Left ventricle myocardium inferior (tissue), 1 donor: ENCODE measurements around the gene S100A5. TPM values are rescaled to one million over a fixed set of nuclear protein-coding genes. Genes with fewer than 3 reads are reported as not detected.
"Not testable (repeated sequence)": the region's sequence is repeated elsewhere in the genome, so short reads cannot be mapped to it uniquely, and the experiment has no call there.

Source experiments
- DNase-seq: peaks from one replicate; pipeline ENCODE4 v3.0.0-alpha.2; 2020
- H3K27ac ChIP-seq: fragments of 200-600 bp; replicated peaks from 2 replicates; pipeline ENCODE4 v1.8.0; 2021
- H3K27me3 ChIP-seq: fragments of 200-600 bp; 2 replicates; pipeline ENCODE4 v1.8.0; 2021; ENCODE audit warnings: low read depth
- H3K36me3 ChIP-seq: fragments of 200-600 bp; 2 replicates; pipeline ENCODE4 v1.8.0; 2021
- H3K4me1 ChIP-seq: fragments of 200-600 bp; 2 replicates; pipeline ENCODE4 v1.8.0; 2021
- H3K4me3 ChIP-seq: fragments of 200-600 bp; 2 replicates; pipeline ENCODE4 v1.8.0; 2021; ENCODE audit warnings: mild to moderate bottlenecking, moderate library complexity
- H3K9me3 ChIP-seq: fragments of 200-600 bp; replicated peaks from 2 replicates; pipeline ENCODE4 v1.8.0; 2021
- CTCF ChIP-seq: fragments of 200-600 bp; IDR thresholded peaks from 2 replicates; pipeline ENCODE4 v1.8.0; 2021; ENCODE audit warnings: antibody characterized with exemption, mild to moderate bottlenecking, borderline replicate concordance
- intact Hi-C: fragments of 100-400 bp; cut with micrococcal nuclease; formaldehyde crosslinking; loops from one replicate; pipeline ENCODE4 v1.11.0; 2022
- total RNA-seq: library from RNA; stranded (reverse); fragmentation: NEBNext Ultra II Directional; extraction: Animal tissue kit (Norgen Biotek cat#: 25700); gene quantifications from one replicate; pipeline ENCODE4 v1.2.1, GENCODE V29; 2021
- donor health status: DM: no; HTN: yes; CAD: no; lungs with severe emphysema.

S100A5 gene
- total RNA-seq, 1 donor from 2014 or later: not detected

- H3K27me3 ChIP-seq: no peaks in the 10 kb centered on the region
- no peaks in the 10 kb centered on the region for H3K9me3 ChIP-seq
- DNase-seq: no peak
- no peak overlapping the region for H3K27ac ChIP-seq
- peaks cover 51% of the 10 kb centered on the region for H3K4me1 ChIP-seq
- H3K4me3 ChIP-seq: no peak overlapping the region
- no peaks in the 10 kb centered on the region for H3K36me3 ChIP-seq
- intact Hi-C loops: loop anchor here (5.0 kb wide), 1 partner anchor 36 kb away; the partner anchor contains the start of gene S100A2
- no peak for TF ChIP-seq CTCF
These were observed 9.1 kb downstream of the S100A5 start for GRCh38 chr1:153531638-153532037.

- no peak for TF ChIP-seq CTCF
- DNase-seq: no peak
- no peaks in the 10 kb centered on the region for H3K9me3 ChIP-seq
- no peak overlapping the region for H3K4me3 ChIP-seq
- H3K4me1 ChIP-seq: peaks cover 26% of the 10 kb centered on the region
- H3K27ac ChIP-seq: no peak overlapping the region
- intact Hi-C loops: no loop called here
- H3K27me3 ChIP-seq: no peaks in the 10 kb centered on the region
- H3K36me3 ChIP-seq: no peaks in the 10 kb centered on the region
These were observed 13.1 kb downstream of the S100A5 start for GRCh38 chr1:153527683-153528040.

- no peaks in the 10 kb centered on the region for H3K9me3 ChIP-seq
- no peak for TF ChIP-seq CTCF
- H3K4me1 ChIP-seq: peaks cover 21% of the 10 kb centered on the region
- no peak for DNase-seq
- no peak overlapping the region for H3K27ac ChIP-seq
- H3K27me3 ChIP-seq: no peaks in the 10 kb centered on the region
- H3K4me3 ChIP-seq: no peak overlapping the region
- H3K36me3 ChIP-seq: no peaks in the 10 kb centered on the region
- intact Hi-C loops: no loop called here
These were observed 13.6 kb downstream of the S100A5 start for GRCh38 chr1:153527023-153527682.

- Histone ChIP-seq H3K9me3 (no peaks in the 10 kb centered on the region), H3K4me1 (peaks cover 20% of the 10 kb centered on the region), H3K27ac (no peak overlapping the region), H3K4me3 (no peak overlapping the region), H3K27me3 (no peaks in the 10 kb centered on the region), H3K36me3 (no peaks in the 10 kb centered on the region)
- intact Hi-C loops: no loop called here
- no peak for DNase-seq
- TF ChIP-seq CTCF: no peak
These were observed 14.6 kb downstream of the S100A5 start for GRCh38 chr1:153526132-153526543.

- intact Hi-C loops: no loop called here
- Histone ChIP-seq H3K27me3 (no peaks in the 10 kb centered on the region), H3K9me3 (no peaks in the 10 kb centered on the region), H3K36me3 (no peaks in the 10 kb centered on the region), H3K4me1 (peaks cover 20% of the 10 kb centered on the region), H3K4me3 (no peak overlapping the region), H3K27ac (peak overlapping the region; percentile 16)
- no peak for TF ChIP-seq CTCF
- no peak for DNase-seq
These were observed 15.5 kb downstream of the S100A5 start for GRCh38 chr1:153525088-153525728.

- DNase-seq, intact Hi-C loops, H3K27me3 ChIP-seq, H3K9me3 ChIP-seq, H3K36me3 ChIP-seq, H3K27ac ChIP-seq, H3K4me3 ChIP-seq: not testable (repeated sequence)
- H3K4me1 ChIP-seq: peaks cover 20% of the 10 kb centered on the region
These were observed 18.2 kb downstream of the S100A5 start for GRCh38 chr1:153522353-153523048.

GRCh38 chr1:153521808-153522207 is 18.9 kb downstream of the S100A5 start:
- intact Hi-C loops, H3K27me3 ChIP-seq, H3K27ac ChIP-seq, DNase-seq, H3K4me3 ChIP-seq, H3K36me3 ChIP-seq, H3K9me3 ChIP-seq: not testable (repeated sequence)
- H3K4me1 ChIP-seq: peaks cover 17% of the 10 kb centered on the region
